Measurements from ENCODE around the gene PHACTR3. TPM values are rescaled to one million over a fixed set of nuclear protein-coding genes. Genes with fewer than 3 reads are reported as not detected.

PHACTR3 gene
- total RNA-seq, 4 donors from 2014 or later = 1.4 to 7.2 (median 4.3) TPM

DNA sequence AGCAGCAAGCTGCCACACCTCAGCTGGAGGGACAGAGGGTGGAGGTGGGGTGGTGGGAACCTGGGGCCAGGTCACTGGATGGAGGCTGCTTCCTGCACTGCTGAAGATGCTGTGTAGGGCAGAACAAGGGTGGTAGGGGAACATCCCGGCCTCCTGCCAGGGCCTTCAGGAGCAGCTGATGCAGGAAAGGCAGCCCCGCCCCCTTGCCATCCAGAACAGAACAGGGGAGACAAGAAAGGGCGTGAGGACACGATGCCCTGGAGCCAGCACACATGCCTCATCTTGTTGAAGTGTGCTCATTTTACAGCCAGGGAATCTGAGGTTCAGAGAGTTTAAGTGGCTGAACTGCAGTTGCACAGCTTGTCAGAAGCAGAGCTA is 43.1 kb upstream of the PHACTR3 start:
- no peak for TF ChIP-seq POLR2A (IDR thresholded peaks at IDR 0.05)
- TF ChIP-seq, protein P1, sequence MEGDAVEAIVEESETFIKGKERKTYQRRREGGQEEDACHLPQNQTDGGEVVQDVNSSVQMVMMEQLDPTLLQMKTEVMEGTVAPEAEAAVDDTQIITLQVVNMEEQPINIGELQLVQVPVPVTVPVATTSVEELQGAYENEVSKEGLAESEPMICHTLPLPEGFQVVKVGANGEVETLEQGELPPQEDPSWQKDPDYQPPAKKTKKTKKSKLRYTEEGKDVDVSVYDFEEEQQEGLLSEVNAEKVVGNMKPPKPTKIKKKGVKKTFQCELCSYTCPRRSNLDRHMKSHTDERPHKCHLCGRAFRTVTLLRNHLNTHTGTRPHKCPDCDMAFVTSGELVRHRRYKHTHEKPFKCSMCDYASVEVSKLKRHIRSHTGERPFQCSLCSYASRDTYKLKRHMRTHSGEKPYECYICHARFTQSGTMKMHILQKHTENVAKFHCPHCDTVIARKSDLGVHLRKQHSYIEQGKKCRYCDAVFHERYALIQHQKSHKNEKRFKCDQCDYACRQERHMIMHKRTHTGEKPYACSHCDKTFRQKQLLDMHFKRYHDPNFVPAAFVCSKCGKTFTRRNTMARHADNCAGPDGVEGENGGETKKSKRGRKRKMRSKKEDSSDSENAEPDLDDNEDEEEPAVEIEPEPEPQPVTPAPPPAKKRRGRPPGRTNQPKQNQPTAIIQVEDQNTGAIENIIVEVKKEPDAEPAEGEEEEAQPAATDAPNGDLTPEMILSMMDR (IDR thresholded peaks at IDR 0.05) = no peak
- H3K4me3 ChIP-seq (ENCODE audit: low read depth, poor library complexity, severe bottlenecking) = no peak overlapping the region
- intact Hi-C loops (cut with DNase I; ENCODE audit: low total_unique reads) = no loop called here
- DNase-seq (ENCODE audit: low spot score in 2 of 2) = no peak
- 35 to 40% methylated on average over 4 of the region's 4 CpGs for WGBS, 2 donors

DNA sequence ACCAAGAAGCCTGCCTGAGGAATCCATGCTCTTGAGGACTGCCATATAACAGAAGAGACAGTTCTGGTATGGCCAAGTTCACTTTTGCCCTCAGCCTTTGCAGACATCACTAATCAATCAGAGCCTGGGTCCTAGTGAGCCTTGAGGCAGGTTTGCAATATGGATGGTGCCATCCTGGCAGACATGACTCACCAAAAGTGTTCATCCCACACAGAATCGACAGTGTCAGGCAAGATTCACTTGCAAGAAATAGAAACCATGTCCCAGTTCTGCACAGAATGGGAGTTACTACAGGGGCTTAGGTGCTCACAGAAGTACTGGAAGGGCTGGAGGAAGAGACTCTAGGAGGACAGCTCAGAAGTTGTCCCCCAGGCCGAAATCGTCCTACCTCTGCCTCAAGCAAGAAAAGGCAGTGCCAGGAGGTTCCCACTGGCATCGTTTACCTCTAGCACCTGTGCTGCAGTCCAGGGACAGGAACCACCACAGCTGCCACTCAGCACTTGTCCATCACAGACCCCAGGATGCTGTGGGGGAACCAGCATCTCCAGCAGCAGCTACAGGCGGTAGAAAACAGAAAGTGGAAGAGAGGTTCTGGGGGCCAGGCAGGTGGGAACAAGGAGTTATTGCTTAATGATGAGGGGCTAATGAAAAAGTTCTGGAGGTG is 42.6 kb upstream of the PHACTR3 start:
- 67 to 72% methylated on average over 5 of the region's 5 CpGs for WGBS, 2 donors
- H3K4me3 ChIP-seq (ENCODE audit: low read depth, poor library complexity, severe bottlenecking) = no peak overlapping the region
- intact Hi-C loops (cut with DNase I; ENCODE audit: low total_unique reads) = no loop called here
- no peak for DNase-seq (ENCODE audit: low spot score in 2 of 2)
- TF ChIP-seq, protein P1 (IDR thresholded peaks at IDR 0.05) = no peak
- TF ChIP-seq POLR2A (IDR thresholded peaks at IDR 0.05) = no peak

DNA sequence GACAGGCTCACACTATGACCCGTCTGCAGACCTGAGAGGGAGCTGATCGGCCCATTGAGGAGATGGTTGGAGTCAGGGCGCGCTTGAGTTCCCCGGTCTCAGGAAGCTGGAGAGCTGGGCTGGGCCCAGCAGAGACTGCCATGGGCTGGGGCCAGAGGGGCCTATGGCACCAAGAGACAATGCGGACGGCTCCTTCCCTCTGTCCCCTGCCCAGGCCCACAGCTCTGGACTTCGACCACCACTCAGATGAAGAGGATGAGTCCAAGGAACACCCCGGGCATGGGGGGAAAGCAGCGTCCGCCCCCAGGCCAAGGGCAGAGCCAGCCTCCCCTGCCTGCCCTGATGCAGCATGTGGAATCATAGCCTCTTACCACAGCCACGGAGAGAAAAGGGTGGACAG is 40.2 kb upstream of the PHACTR3 start:
- DNase-seq (ENCODE audit: low spot score in 2 of 2) = peak in 1 of 2 donors; percentile 65
- no peak for TF ChIP-seq POLR2A (IDR thresholded peaks at IDR 0.05)
- TF ChIP-seq, protein P1 (IDR thresholded peaks at IDR 0.05) = no peak
- intact Hi-C loops (cut with DNase I; ENCODE audit: low total_unique reads) = no loop called here
- 80 to 82% methylated on average over 11 to 12 of the region's 12 CpGs for WGBS, 2 donors
- H3K4me3 ChIP-seq (ENCODE audit: low read depth, poor library complexity, severe bottlenecking) = no peak overlapping the region

DNA sequence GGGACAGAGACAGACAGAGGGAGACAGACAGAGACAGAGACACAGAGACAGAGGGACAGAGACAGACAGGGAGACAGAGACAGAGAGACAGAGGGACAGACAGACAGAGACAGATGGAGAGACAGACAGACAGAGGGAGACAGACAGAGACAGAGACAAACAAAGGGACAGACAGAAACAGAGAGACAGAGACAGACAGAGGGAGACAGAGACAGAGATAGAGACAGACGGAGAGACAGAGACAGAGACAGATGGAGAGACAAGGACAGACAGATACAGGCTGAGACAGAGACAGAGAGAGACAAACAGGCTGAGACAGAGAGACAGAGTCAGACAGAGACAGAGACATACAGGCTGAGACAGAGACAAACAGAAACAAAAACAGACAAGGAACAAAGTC is 39.4 kb upstream of the PHACTR3 start:
- WGBS, 2 donors = 88 to 94% methylated on average over 1 of the region's 1 CpG
- H3K4me3 ChIP-seq (ENCODE audit: low read depth, poor library complexity, severe bottlenecking) = no peak overlapping the region
- DNase-seq (ENCODE audit: low spot score in 2 of 2) = no peak
- TF ChIP-seq, protein P1 (IDR thresholded peaks at IDR 0.05) = no peak
- intact Hi-C loops (cut with DNase I; ENCODE audit: low total_unique reads) = no loop called here

DNA sequence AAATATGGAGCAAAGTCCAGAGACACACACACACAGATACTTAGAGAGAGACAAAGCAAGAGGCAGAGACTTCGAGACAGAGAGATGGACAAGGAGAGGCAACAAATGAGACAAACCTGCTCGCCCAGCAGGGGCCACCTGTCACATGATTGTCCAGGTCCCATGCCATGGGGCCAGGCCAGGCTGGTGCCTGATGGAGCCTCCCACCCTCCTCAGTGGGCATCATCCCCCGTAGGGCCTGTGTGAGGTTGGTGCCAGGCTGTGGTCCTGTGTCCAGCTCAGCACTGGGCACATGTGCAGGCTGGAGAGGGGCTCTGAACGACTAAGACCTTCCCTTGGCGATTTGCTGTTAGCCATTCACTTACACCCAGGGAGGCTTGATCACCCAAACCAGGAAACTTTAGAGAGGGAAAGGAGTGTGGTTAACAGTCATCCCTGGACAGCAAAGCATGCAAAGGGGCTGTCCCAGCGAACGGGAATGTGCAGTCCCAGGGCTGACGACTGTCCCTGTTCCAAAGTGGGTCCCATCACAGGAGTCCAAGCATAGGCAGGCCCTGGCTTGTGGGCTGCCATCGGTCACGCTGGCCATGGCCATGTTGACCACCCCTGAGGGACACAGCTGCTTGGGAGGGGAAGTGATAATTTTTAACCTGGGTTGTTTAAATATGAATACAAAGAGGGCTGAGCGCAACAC is 38.4 kb upstream of the PHACTR3 start:
- H3K4me3 ChIP-seq (ENCODE audit: low read depth, poor library complexity, severe bottlenecking) = no peak overlapping the region
- peak in 1 of 2 donors; percentile 74 for DNase-seq (ENCODE audit: low spot score in 2 of 2)
- TF ChIP-seq, protein P1 (IDR thresholded peaks at IDR 0.05) = no peak
- no peak for TF ChIP-seq POLR2A (IDR thresholded peaks at IDR 0.05)
- intact Hi-C loops (cut with DNase I; ENCODE audit: low total_unique reads) = no loop called here
- WGBS, 2 donors = 75 to 83% methylated on average over 11 of the region's 11 CpGs

Measured in lower leg skin (tissue), 4 donors.